HEK293T (cell line): ENCODE measurements around the gene DGKH.

Experiments
- CTBP1 ChIP-seq: fragments of 450-650 bp; IDR thresholded peaks from 2 replicates; pipeline ENCODE4 v1.6.1; 2016; ENCODE audit warnings: borderline replicate concordance
- ELF4 ChIP-seq: fragments of 450-650 bp; IDR thresholded peaks from 2 replicates; pipeline ENCODE4 v1.6.1; 2017; ENCODE audit warnings: antibody characterized with exemption
- FOXK2 ChIP-seq: fragments of 450-650 bp; IDR thresholded peaks from 2 replicates; pipeline ENCODE4 v1.6.1; 2016; ENCODE audit warnings: mild to moderate bottlenecking
- L3MBTL2 ChIP-seq: fragments of 450-650 bp; conservative IDR thresholded peaks from 2 replicates; pipeline ENCODE4 v1.6.1; 2016; ENCODE audit warnings: mild to moderate bottlenecking
- LEF1 ChIP-seq: fragments of 450-650 bp; IDR thresholded peaks from 2 replicates; pipeline ENCODE4 v1.6.1; 2017; ENCODE audit warnings: mild to moderate bottlenecking, borderline replicate concordance
- SP1 ChIP-seq: fragments of 450-650 bp; IDR thresholded peaks from 2 replicates; pipeline ENCODE4 v1.6.1; 2017
- SUZ12 ChIP-seq: fragments of 450-650 bp; IDR thresholded peaks from 2 replicates; pipeline ENCODE4 v1.6.1; 2016; ENCODE audit warnings: mild to moderate bottlenecking
- TARDBP ChIP-seq: fragments of 450-650 bp; IDR thresholded peaks from 2 replicates; pipeline ENCODE4 v1.6.1; 2016

- no peak for TF ChIP-seq SP1
- no peak for TF ChIP-seq LEF1
- TF ChIP-seq TARDBP: no peak
- TF ChIP-seq ELF4: no peak
- TF ChIP-seq L3MBTL2: no peak
- TF ChIP-seq FOXK2: no peak
- TF ChIP-seq SUZ12: no peak
- TF ChIP-seq CTBP1: no peak
Measured at GRCh38 chr13:42246541-42246940, 198.1 kb downstream of the DGKH start.
